Measurements from ENCODE around the gene CLDN1. TPM values are rescaled to one million over a fixed set of nuclear protein-coding genes. Genes with fewer than 3 reads are reported as not detected.

Gene CLDN1
- total and polyA plus RNA-seq, 2 experiments from 2014 or later, result 46.9 to 106 TPM

DNA sequence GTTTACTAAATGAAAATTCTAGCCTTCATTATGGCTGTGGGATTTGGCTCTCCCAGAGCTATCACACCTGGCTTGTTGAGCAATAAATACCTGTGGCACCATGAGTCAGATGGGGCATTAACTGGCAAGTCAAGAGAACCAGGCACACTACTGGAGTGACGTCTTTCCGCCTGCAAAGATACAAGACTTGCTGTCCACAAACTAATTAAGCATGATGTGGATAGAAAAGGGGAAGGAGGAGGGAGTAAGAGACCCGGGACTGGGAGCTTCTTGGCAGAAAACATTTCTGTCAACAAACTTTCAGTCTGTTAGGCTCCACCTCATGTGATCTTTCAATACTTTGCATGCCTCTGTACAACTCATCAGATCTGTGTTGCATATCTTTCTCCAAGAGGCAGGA lies 56.5 kb downstream of the CLDN1 start:
- no peak overlapping the region for H2AFZ ChIP-seq
- DNase-seq (ENCODE audit: low spot score), result peak; percentile 48
- H4K20me1 ChIP-seq (ENCODE audit: insufficient read depth, poor library complexity, severe bottlenecking), result no peaks in the 10 kb centered on the region
- WGBS (ENCODE audit: low lambda C conversion rate, missing lambda C conversion rate), result 72% methylated on average over 3 of the region's 3 CpGs
- H3K27ac ChIP-seq, result peak overlapping the region; percentile 31
- H3K4me3 ChIP-seq, result no peak overlapping the region
- TF ChIP-seq EZH2phosphoT487 (IDR thresholded peaks at IDR 0.05; ENCODE audit: low read depth, severe bottlenecking, unreplicated experiment) (no peak), EZH2 (IDR thresholded peaks at IDR 0.05; ENCODE audit: borderline replicate concordance) (no peak), CTCF (IDR thresholded peaks at IDR 0.05; ENCODE audit: poor library complexity) (no peak)
- H3K9me2 ChIP-seq (replicated peaks; ENCODE audit: insufficient read depth), result no peaks in the 10 kb centered on the region
- no peaks in the 10 kb centered on the region for H3K4me1 ChIP-seq (ENCODE audit: insufficient read depth)
- no peaks in the 10 kb centered on the region for H3K27me3 ChIP-seq
- no peak overlapping the region for H3K4me2 ChIP-seq
- H3K79me2 ChIP-seq, result no peaks in the 10 kb centered on the region
- no peaks in the 10 kb centered on the region for H3K9me3 ChIP-seq (ENCODE audit: low read depth)
- H3K36me3 ChIP-seq (replicated peaks; ENCODE audit: insufficient read depth, low read depth), result no peaks in the 10 kb centered on the region

GRCh38 chr3:190265126-190265525 lies 57.1 kb downstream of the CLDN1 start:
- Histone ChIP-seq H3K4me3 (no peak overlapping the region), H2AFZ (no peak overlapping the region), H3K4me1 (ENCODE audit: insufficient read depth) (no peaks in the 10 kb centered on the region), H3K27ac (no peak overlapping the region), H3K9me2 (replicated peaks; ENCODE audit: insufficient read depth) (no peaks in the 10 kb centered on the region), H3K4me2 (no peak overlapping the region), H3K27me3 (no peaks in the 10 kb centered on the region), H3K36me3 (replicated peaks; ENCODE audit: insufficient read depth, low read depth) (no peaks in the 10 kb centered on the region), H3K9me3 (ENCODE audit: low read depth) (no peaks in the 10 kb centered on the region), H3K79me2 (no peaks in the 10 kb centered on the region), H4K20me1 (ENCODE audit: insufficient read depth, poor library complexity, severe bottlenecking) (no peaks in the 10 kb centered on the region)
- TF ChIP-seq CTCF (IDR thresholded peaks at IDR 0.05; ENCODE audit: poor library complexity) (no peak), EZH2 (IDR thresholded peaks at IDR 0.05; ENCODE audit: borderline replicate concordance) (no peak), EZH2phosphoT487 (IDR thresholded peaks at IDR 0.05; ENCODE audit: low read depth, severe bottlenecking, unreplicated experiment) (no peak)
- WGBS (ENCODE audit: low lambda C conversion rate, missing lambda C conversion rate), result 76% methylated on average over 1 of the region's 1 CpG
- no peak for DNase-seq (ENCODE audit: low spot score)

DNA sequence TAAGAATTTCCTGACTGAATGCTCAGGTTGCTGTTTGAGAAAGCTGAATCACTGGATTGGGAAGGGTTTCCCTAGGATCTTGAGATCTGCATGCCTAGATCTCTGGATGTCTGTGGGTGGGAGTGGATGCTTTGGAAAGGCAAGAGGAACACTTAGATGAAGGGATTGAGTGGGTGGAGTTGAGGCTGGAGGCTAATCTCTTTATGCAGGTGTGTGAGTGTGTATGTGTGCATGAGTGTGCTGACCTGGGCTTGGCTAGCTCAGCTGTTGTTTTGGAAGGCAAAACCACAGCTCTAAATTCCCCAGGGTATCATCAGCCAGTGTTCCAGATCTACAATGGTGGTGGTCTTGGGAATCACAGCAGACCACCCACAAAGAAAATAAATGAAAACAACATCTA lies 60.5 kb downstream of the CLDN1 start:
- no peak for TF ChIP-seq EZH2phosphoT487 (IDR thresholded peaks at IDR 0.05; ENCODE audit: low read depth, severe bottlenecking, unreplicated experiment)
- TF ChIP-seq EZH2 (IDR thresholded peaks at IDR 0.05; ENCODE audit: borderline replicate concordance), result no peak
- TF ChIP-seq CTCF (IDR thresholded peaks at IDR 0.05; ENCODE audit: poor library complexity), result no peak
- H3K4me1 ChIP-seq (ENCODE audit: insufficient read depth), result no peaks in the 10 kb centered on the region
- H3K27me3 ChIP-seq, result no peaks in the 10 kb centered on the region
- no peak overlapping the region for H3K27ac ChIP-seq
- H3K4me3 ChIP-seq, result no peak overlapping the region
- H3K9me2 ChIP-seq (replicated peaks; ENCODE audit: insufficient read depth), result no peaks in the 10 kb centered on the region
- H3K4me2 ChIP-seq, result no peak overlapping the region
- H2AFZ ChIP-seq, result no peak overlapping the region
- no peaks in the 10 kb centered on the region for H4K20me1 ChIP-seq (ENCODE audit: insufficient read depth, poor library complexity, severe bottlenecking)
- no peaks in the 10 kb centered on the region for H3K79me2 ChIP-seq
- no peaks in the 10 kb centered on the region for H3K9me3 ChIP-seq (ENCODE audit: low read depth)
- no peaks in the 10 kb centered on the region for H3K36me3 ChIP-seq (replicated peaks; ENCODE audit: insufficient read depth, low read depth)
- no peak for DNase-seq (ENCODE audit: low spot score)

DNA sequence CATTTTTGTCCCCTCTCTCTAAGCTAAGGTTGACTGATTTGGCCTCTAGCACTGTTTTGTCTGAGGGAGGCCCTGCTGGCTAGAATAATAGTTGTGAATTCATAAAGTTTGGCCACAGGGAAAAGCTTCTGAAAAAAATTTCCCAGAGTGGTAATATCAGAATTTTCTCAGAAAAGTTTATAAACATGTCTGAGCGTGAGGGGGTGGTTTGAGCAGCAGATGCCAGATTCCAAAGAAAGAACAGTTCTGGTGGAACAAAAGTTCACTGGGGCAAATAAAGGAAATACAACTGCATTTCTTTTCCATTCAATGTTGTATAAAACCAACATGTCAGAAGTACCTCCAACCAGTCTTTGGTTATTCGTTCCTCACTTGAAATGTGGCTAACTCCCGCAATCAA lies 61.2 kb downstream of the CLDN1 start:
- WGBS (ENCODE audit: low lambda C conversion rate, missing lambda C conversion rate), result 85% methylated on average over 3 of the region's 3 CpGs
- Histone ChIP-seq H3K4me3 (no peak overlapping the region), H4K20me1 (ENCODE audit: insufficient read depth, poor library complexity, severe bottlenecking) (no peaks in the 10 kb centered on the region), H3K9me3 (ENCODE audit: low read depth) (no peaks in the 10 kb centered on the region), H3K4me1 (ENCODE audit: insufficient read depth) (no peaks in the 10 kb centered on the region), H3K27ac (no peak overlapping the region), H2AFZ (no peak overlapping the region), H3K9me2 (replicated peaks; ENCODE audit: insufficient read depth) (no peaks in the 10 kb centered on the region), H3K79me2 (no peaks in the 10 kb centered on the region), H3K27me3 (no peaks in the 10 kb centered on the region), H3K4me2 (no peak overlapping the region), H3K36me3 (replicated peaks; ENCODE audit: insufficient read depth, low read depth) (no peaks in the 10 kb centered on the region)
- TF ChIP-seq EZH2 (IDR thresholded peaks at IDR 0.05; ENCODE audit: borderline replicate concordance) (no peak), CTCF (IDR thresholded peaks at IDR 0.05; ENCODE audit: poor library complexity) (no peak), EZH2phosphoT487 (IDR thresholded peaks at IDR 0.05; ENCODE audit: low read depth, severe bottlenecking, unreplicated experiment) (no peak)
- DNase-seq (ENCODE audit: low spot score), result no peak

Measured in hepatocyte (in vitro differentiated cells).